Gastrocnemius medialis (tissue), 4 donors: ENCODE data around the gene PDXDC1.
"Not testable (repeated sequence)": the region's sequence is repeated elsewhere in the genome, so short reads cannot be mapped to it uniquely, and the experiment has no call there.

ENCODE experiments used
- CTCF ChIP-seq, 5 experiments: fragments of 450-650 bp in 3 of 5; fragments of 200-600 bp in 2 of 5; sonication (generic) in 2 of 5; IDR thresholded peaks in 4 of 5; conservative IDR thresholded peaks in 1 of 5; 1 replicate in 4 of 5; 2 replicates in 1 of 5; pipeline ENCODE4 v1.5.1; 2016 to 2019; ENCODE audit warnings: antibody characterized with exemption in 5 of 5, mild to moderate bottlenecking in 3 of 5, moderate library complexity in 3 of 5
- POLR2A ChIP-seq, 2 donors: fragments of 450-650 bp; IDR thresholded peaks; one replicate each; pipeline ENCODE4 v1.6.1; 2017; ENCODE audit warnings: antibody characterized with exemption in 2 of 2, mild to moderate bottlenecking in 2 of 2, moderate library complexity in 2 of 2

GRCh38 chr16:14973785-14974322 is 972 bp upstream of the PDXDC1 start:
- TF ChIP-seq CTCF (IDR thresholded peaks at IDR 0.05 in 4 of 5, conservative IDR thresholded peaks at IDR 0.05 in 1 of 5); POLR2A (IDR thresholded peaks at IDR 0.05): not testable (repeated sequence)
